SK-N-SH (cell line): Measurements from ENCODE around the gene CTNNA3. TPM values are rescaled to one million over a fixed set of nuclear protein-coding genes. Genes with fewer than 3 reads are reported as not detected.

Source experiments
- CTCF ChIA-PET: fragments of 300-600, 350-600 bp; formaldehyde crosslinking; extraction: SDS; loops from one replicate; lab custom pipeline; 2021; lab: Yijun Ruan, JAX
- POLR2A ChIA-PET: fragments of 350-600 bp; sonication (Branson Sonifier 250); formaldehyde crosslinking; extraction: SDS; loops from one replicate; lab custom pipeline; 2020; ENCODE audit warnings: antibody characterized with exemption, inconsistent platforms; lab: Yijun Ruan, JAX
- DNase-seq: peaks from one replicate; pipeline ENCODE4 v3.0.0; 2012
- H2AFZ ChIP-seq: fragments of 200-600 bp; sonication (generic); 2 replicates; pipeline ENCODE4 v1.8.1; 2016; ENCODE audit warnings: antibody characterized with exemption, mild to moderate bottlenecking, low read depth
- H3F3A ChIP-seq: fragments of 200-600 bp; sonication (generic); replicated peaks from 2 replicates; pipeline ENCODE3; 2016; ENCODE audit warnings: antibody characterized with exemption, mild to moderate bottlenecking; ENCODE audit not compliant: insufficient read depth
- H3K27ac ChIP-seq, 2 experiments: fragments of 200-500 bp in 1 of 2; fragments of 200-600 bp in 1 of 2; sonication (Bioruptor generic) in 1 of 2; sonication (generic), shearing (Covaris generic) in 1 of 2; 2 replicates each; pipeline versions ENCODE4 v1.5.1 to v1.6.1; 2014 to 2016; ENCODE audit warnings: low read depth in 2 of 2, inconsistent platforms in 1 of 2, low read length in 1 of 2, mild to moderate bottlenecking in 1 of 2, mixed read lengths in 1 of 2
- H3K27me3 ChIP-seq: fragments of 200-600 bp; sonication (generic), shearing (Covaris generic); 2 replicates; pipeline ENCODE4 v1.6.1; 2016; ENCODE audit warnings: mixed run types; ENCODE audit not compliant: insufficient read depth
- H3K36me3 ChIP-seq, 2 experiments: fragments of 200-500 bp in 1 of 2; fragments of 200-600 bp in 1 of 2; sonication (Bioruptor generic) in 1 of 2; sonication (generic) in 1 of 2; replicated peaks in 1 of 2; 2 replicates each; pipeline versions ENCODE3 to v1.5.1; 2014 to 2016; ENCODE audit warnings: low read length in 1 of 2, mild to moderate bottlenecking in 1 of 2; ENCODE audit not compliant: insufficient read depth in 2 of 2, control insufficient read depth in 1 of 2
- H3K4me1 ChIP-seq, 2 experiments: fragments of 200-500 bp in 1 of 2; fragments of 200-600 bp in 1 of 2; sonication (Bioruptor generic) in 1 of 2; sonication (generic), shearing (Covaris generic) in 1 of 2; 2 replicates each; pipeline versions ENCODE4 v1.5.1 to v1.6.1; 2014 to 2016; ENCODE audit warnings: low read depth in 1 of 2, low read length in 1 of 2, mixed run types in 1 of 2; ENCODE audit not compliant: insufficient read depth in 2 of 2, control insufficient read depth in 1 of 2
- H3K4me2 ChIP-seq: fragments of 200-600 bp; sonication (generic), shearing (Covaris generic); 2 replicates; pipeline ENCODE4 v1.6.1; 2017; ENCODE audit warnings: mixed run types
- H3K4me3 ChIP-seq, 2 experiments: fragments of 200-500 bp in 1 of 2; fragments of 200-600 bp in 1 of 2; sonication (Bioruptor generic) in 1 of 2; sonication (generic), shearing (Covaris generic) in 1 of 2; 2 replicates each; pipeline versions ENCODE4 v1.5.1 to v1.8.1; 2014 to 2016; ENCODE audit warnings: low read depth in 2 of 2, inconsistent platforms in 1 of 2, low read length in 1 of 2, mild to moderate bottlenecking in 1 of 2, mixed read lengths in 1 of 2, moderate library complexity in 1 of 2
- H3K79me2 ChIP-seq: fragments of 200-600 bp; sonication (generic); 2 replicates; pipeline ENCODE4 v1.8.1; 2017; ENCODE audit warnings: mild to moderate bottlenecking; ENCODE audit not compliant: insufficient read depth
- H3K9ac ChIP-seq: fragments of 200-600 bp; sonication (generic); 2 replicates; pipeline ENCODE4 v1.6.1; 2017; ENCODE audit warnings: mixed run types
- H3K9me2 ChIP-seq: fragments of 200-600 bp; sonication (generic); 2 replicates; pipeline ENCODE4 v1.6.1; 2017; ENCODE audit warnings: mixed run types
- H3K9me3 ChIP-seq: fragments of 200-600 bp; sonication (generic); 2 replicates; pipeline ENCODE4 v1.6.1; 2017; ENCODE audit warnings: mixed run types, mild to moderate bottlenecking, moderate library complexity
- H4K20me1 ChIP-seq: fragments of 200-600 bp; sonication (generic); 2 replicates; pipeline ENCODE4 v1.6.1; 2017; ENCODE audit warnings: mild to moderate bottlenecking, mixed run types; ENCODE audit not compliant: insufficient read depth
- CHD2 ChIP-seq: fragments of 150-350 bp; IDR thresholded peaks from 2 replicates; pipeline ENCODE4 v1.6.1; 2018; ENCODE audit warnings: low read length; ENCODE audit not compliant: partially characterized antibody
- ELF1 ChIP-seq: IDR thresholded peaks from 2 replicates; pipeline ENCODE4 v1.4.0; 2012
- EP300 ChIP-seq, 2 experiments: IDR thresholded peaks; 2 replicates each; pipeline versions ENCODE4 v1.4.0 to v1.6.1; 2012; ENCODE audit warnings: borderline replicate concordance in 1 of 2, low read depth in 1 of 2, low read length in 1 of 2
- FOXJ3 ChIP-seq: sonication (generic); formaldehyde crosslinking; IDR thresholded peaks from 2 replicates; pipeline ENCODE4 v1.5.1; 2020; ENCODE audit warnings: mild to moderate bottlenecking, missing genetic modification reagents
- GATA2 ChIP-seq: sonication (generic); formaldehyde crosslinking; IDR thresholded peaks from 2 replicates; pipeline ENCODE4 v1.5.0; 2020; ENCODE audit warnings: mild to moderate bottlenecking, missing genetic modification reagents
- IRF3 ChIP-seq: fragments of 150-350 bp; IDR thresholded peaks from 2 replicates; pipeline ENCODE4 v1.6.1; 2016; ENCODE audit warnings: mild to moderate bottlenecking, low read depth, low read length
- NFIC ChIP-seq: IDR thresholded peaks from 2 replicates; pipeline ENCODE4 v1.4.0; 2012; ENCODE audit warnings: borderline replicate concordance
- RCOR1 ChIP-seq: fragments of 150-350 bp; IDR thresholded peaks from 2 replicates; pipeline ENCODE4 v1.6.1; 2017; ENCODE audit warnings: antibody characterized with exemption, low read length
- REST ChIP-seq: IDR thresholded peaks from 2 replicates; pipeline ENCODE4 v1.6.1; 2012; ENCODE audit warnings: mild to moderate bottlenecking, low read depth, low read length, moderate library complexity
- RXRA ChIP-seq: IDR thresholded peaks from 2 replicates; pipeline ENCODE4 v1.4.0; 2012; ENCODE audit warnings: low read depth, mild to moderate bottlenecking, borderline replicate concordance
- TAF1 ChIP-seq: IDR thresholded peaks from 2 replicates; pipeline ENCODE4 v1.6.1; 2012; ENCODE audit warnings: low read depth, mild to moderate bottlenecking, low read length, moderate library complexity, borderline replicate concordance
- polyA plus RNA-seq, 3 experiments: library from polyadenylated mRNA; depleted of rRNA; stranded (reverse); fragments of >200 nt; gene quantifications; 2 replicates each; pipeline ENCODE4 v1.2.3, GENCODE V29; 2012
- TF ChIP-seq, protein P1 (sequence below): IDR thresholded peaks from 2 replicates; pipeline ENCODE4 v1.4.0; 2012; ENCODE audit warnings: low read depth, borderline replicate concordance
- TF ChIP-seq, protein P2 (sequence below): IDR thresholded peaks from 2 replicates; pipeline ENCODE4 v1.4.0; 2012; ENCODE audit warnings: low read depth, borderline replicate concordance
- TF ChIP-seq, protein P3 (sequence below): fragments of 200-600 bp; sonication (generic); IDR thresholded peaks from 2 replicates; pipeline ENCODE4 v1.6.1; 2017; ENCODE audit warnings: antibody characterized with exemption, mild to moderate bottlenecking, moderate library complexity

Gene CTNNA3
- polyA plus RNA-seq, 1 of the 3 experiments (the other 2 are of a cell fraction): not detected

GRCh38 chr10:66782144-66782543 is 913.9 kb downstream of the CTNNA3 start:
- no peaks in the 10 kb centered on the region for H3K4me1 ChIP-seq
- no peak overlapping the region for H3K4me3 ChIP-seq
- H3K27me3 ChIP-seq: no peaks in the 10 kb centered on the region; the same call in 1 of the 2 replicates
- no peak overlapping the region for H3K4me2 ChIP-seq
- H3F3A ChIP-seq: no peaks in the 10 kb centered on the region
- POLR2A ChIA-PET: no interaction called here
- no peaks in the 10 kb centered on the region for H3K36me3 ChIP-seq
- no peaks in the 10 kb centered on the region for H4K20me1 ChIP-seq
- H3K79me2 ChIP-seq: no peaks in the 10 kb centered on the region
- no peak overlapping the region for H2AFZ ChIP-seq
- H3K9ac ChIP-seq: no peak overlapping the region
- no peak for TF ChIP-seq NFIC
- no peak for TF ChIP-seq RCOR1
- TF ChIP-seq GATA2: no peak
- TF ChIP-seq, protein P1, sequence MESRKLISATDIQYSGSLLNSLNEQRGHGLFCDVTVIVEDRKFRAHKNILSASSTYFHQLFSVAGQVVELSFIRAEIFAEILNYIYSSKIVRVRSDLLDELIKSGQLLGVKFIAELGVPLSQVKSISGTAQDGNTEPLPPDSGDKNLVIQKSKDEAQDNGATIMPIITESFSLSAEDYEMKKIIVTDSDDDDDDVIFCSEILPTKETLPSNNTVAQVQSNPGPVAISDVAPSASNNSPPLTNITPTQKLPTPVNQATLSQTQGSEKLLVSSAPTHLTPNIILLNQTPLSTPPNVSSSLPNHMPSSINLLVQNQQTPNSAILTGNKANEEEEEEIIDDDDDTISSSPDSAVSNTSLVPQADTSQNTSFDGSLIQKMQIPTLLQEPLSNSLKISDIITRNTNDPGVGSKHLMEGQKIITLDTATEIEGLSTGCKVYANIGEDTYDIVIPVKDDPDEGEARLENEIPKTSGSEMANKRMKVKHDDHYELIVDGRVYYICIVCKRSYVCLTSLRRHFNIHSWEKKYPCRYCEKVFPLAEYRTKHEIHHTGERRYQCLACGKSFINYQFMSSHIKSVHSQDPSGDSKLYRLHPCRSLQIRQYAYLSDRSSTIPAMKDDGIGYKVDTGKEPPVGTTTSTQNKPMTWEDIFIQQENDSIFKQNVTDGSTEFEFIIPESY: no peak
- TF ChIP-seq FOXJ3: no peak
- TF ChIP-seq, protein P2, sequence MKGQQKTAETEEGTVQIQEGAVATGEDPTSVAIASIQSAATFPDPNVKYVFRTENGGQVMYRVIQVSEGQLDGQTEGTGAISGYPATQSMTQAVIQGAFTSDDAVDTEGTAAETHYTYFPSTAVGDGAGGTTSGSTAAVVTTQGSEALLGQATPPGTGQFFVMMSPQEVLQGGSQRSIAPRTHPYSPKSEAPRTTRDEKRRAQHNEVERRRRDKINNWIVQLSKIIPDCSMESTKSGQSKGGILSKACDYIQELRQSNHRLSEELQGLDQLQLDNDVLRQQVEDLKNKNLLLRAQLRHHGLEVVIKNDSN: no peak
- no peak for TF ChIP-seq EP300 (IDR thresholded peaks at IDR 0.05; ENCODE audit: borderline replicate concordance in 1 of 2, low read depth in 1 of 2, low read length in 1 of 2)
- TF ChIP-seq CHD2: no peak
- TF ChIP-seq RXRA: no peak
- no peak for TF ChIP-seq ELF1
- no peak for TF ChIP-seq REST
- TF ChIP-seq, protein P3, sequence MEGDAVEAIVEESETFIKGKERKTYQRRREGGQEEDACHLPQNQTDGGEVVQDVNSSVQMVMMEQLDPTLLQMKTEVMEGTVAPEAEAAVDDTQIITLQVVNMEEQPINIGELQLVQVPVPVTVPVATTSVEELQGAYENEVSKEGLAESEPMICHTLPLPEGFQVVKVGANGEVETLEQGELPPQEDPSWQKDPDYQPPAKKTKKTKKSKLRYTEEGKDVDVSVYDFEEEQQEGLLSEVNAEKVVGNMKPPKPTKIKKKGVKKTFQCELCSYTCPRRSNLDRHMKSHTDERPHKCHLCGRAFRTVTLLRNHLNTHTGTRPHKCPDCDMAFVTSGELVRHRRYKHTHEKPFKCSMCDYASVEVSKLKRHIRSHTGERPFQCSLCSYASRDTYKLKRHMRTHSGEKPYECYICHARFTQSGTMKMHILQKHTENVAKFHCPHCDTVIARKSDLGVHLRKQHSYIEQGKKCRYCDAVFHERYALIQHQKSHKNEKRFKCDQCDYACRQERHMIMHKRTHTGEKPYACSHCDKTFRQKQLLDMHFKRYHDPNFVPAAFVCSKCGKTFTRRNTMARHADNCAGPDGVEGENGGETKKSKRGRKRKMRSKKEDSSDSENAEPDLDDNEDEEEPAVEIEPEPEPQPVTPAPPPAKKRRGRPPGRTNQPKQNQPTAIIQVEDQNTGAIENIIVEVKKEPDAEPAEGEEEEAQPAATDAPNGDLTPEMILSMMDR: no peak
- TF ChIP-seq TAF1: no peak
- TF ChIP-seq IRF3: no peak
- TF ChIP-seq, all 33 proteins: peak for 0
- DNase-seq: no peak
- Histone ChIP-seq H3K27ac (no peak overlapping the region), H3K9me2 (no peaks in the 10 kb centered on the region), H3K9me3 (no peaks in the 10 kb centered on the region)
- CTCF ChIA-PET: no interaction called here
